DOHH2 (cell line): ENCODE measurements around the gene RHOG.

ENCODE experiments used
- EZH2phosphoT487 ChIP-seq: fragments of 200-600 bp; sonication (generic); IDR thresholded peaks from 2 replicates; pipeline ENCODE4 v1.6.1; 2017; ENCODE audit warnings: borderline replicate concordance, mild to moderate bottlenecking, antibody characterized with exemption, low read length, moderate library complexity, mixed read lengths
- TF ChIP-seq, protein P1 (sequence below): fragments of 200-600 bp; sonication (generic); IDR thresholded peaks from one replicate; pipeline ENCODE4 v1.5.1; 2014; ENCODE audit warnings: antibody characterized with exemption, mild to moderate bottlenecking, low read depth, low read length; ENCODE audit not compliant: poor library complexity, severe bottlenecking

DNA sequence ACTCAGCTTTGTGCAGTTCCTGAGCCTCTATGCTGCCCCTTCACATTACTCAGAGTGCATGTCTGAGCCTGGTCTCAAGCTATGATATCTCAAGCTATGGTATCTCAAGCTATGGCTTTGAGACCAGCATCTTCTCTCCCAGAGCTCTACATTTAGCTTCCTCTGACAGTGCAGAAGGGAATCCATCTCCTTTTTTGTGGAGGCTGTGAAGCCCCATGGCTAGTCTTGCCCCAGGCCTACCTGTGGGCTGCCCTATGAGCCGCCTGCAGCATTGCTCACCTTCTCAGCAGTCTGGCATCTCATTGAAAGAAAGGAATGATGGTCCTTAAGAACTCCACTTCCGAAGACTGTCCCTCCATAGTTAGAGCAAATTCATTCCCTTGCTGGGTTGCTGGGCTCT, 19.8 kb downstream of the RHOG start:
- TF ChIP-seq, protein P1, sequence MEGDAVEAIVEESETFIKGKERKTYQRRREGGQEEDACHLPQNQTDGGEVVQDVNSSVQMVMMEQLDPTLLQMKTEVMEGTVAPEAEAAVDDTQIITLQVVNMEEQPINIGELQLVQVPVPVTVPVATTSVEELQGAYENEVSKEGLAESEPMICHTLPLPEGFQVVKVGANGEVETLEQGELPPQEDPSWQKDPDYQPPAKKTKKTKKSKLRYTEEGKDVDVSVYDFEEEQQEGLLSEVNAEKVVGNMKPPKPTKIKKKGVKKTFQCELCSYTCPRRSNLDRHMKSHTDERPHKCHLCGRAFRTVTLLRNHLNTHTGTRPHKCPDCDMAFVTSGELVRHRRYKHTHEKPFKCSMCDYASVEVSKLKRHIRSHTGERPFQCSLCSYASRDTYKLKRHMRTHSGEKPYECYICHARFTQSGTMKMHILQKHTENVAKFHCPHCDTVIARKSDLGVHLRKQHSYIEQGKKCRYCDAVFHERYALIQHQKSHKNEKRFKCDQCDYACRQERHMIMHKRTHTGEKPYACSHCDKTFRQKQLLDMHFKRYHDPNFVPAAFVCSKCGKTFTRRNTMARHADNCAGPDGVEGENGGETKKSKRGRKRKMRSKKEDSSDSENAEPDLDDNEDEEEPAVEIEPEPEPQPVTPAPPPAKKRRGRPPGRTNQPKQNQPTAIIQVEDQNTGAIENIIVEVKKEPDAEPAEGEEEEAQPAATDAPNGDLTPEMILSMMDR = no peak
- TF ChIP-seq EZH2phosphoT487 = no peak
